ENCODE data around the gene CLBA1.
"Not testable (repeated sequence)": the region's sequence is repeated elsewhere in the genome, so short reads cannot be mapped to it uniquely, and the experiment has no call there.

The CLBA1 gene

DNA sequence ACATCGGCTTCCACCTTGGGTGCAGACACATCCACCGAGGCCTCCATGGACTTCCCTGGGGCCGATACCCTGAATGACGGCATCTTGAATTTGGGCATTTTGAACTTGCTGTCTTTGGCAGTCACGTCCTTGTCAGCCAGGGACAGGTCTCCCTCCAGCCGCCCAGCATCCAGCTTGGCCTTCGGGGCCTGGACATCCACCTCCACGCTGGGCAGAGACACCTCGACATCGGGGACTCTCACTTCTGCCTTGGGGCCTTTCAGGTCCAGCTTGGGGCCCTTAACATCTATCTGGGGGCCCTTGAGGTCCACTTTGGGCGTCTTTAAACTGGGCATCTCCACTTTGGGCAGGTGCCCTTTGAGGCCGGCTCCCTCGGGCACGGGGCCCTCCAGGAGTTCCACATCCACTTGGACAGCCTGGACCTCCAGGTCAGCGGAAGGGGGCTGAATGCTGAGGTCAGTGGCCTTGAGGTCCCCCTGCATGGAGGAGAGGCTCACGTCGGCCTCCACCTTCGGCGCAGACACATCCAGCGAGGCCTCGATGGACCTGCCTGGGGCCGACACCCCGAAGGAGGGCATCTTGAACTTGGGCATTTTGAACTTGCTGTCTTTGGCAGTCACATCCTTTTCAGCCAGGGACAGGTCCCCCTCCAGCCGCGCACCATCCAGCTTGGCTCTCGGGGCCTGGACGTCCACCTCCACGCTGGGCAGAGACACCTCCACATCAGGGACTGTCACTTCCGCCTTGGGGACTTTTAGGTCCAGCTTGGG, 41.0 kb upstream of the CLBA1 start:
- not testable (repeated sequence) for H3K27me3 Mint-ChIP-seq; ATAC-seq; H3K4me3 Mint-ChIP-seq; H3K9me3 Mint-ChIP-seq; H3K27ac Mint-ChIP-seq; H3K4me1 Mint-ChIP-seq; H3K36me3 Mint-ChIP-seq (ENCODE audit: low read depth); DNase-seq

DNA sequence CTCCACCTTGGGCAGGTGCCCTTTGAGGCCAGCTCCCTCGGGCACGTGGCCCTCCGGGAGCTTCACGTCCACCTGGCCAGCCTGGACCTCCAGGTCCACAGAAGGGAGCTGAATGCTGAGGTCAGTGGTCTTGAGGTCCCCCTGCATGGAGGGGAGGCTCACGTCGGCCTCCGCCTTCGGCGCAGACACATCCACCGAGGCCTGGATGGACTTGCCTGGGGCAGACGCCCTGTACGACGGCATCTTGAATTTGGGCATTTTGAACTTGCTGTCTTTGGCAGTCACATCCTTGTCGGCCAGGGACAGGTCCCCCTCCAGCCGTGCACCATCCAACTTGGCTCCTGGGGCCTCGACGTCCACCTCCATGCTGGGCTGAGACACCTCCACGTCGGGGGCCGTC, 40.3 kb upstream of the CLBA1 start:
- H3K9me3 Mint-ChIP-seq; ATAC-seq; DNase-seq; H3K4me3 Mint-ChIP-seq; H3K27ac Mint-ChIP-seq; H3K36me3 Mint-ChIP-seq (ENCODE audit: low read depth); H3K4me1 Mint-ChIP-seq; H3K27me3 Mint-ChIP-seq: not testable (repeated sequence)

GRCh38 chr14:104945986-104946965, 39.3 kb upstream of the CLBA1 start:
- H3K4me3 Mint-ChIP-seq; H3K27ac Mint-ChIP-seq; H3K9me3 Mint-ChIP-seq; DNase-seq; H3K4me1 Mint-ChIP-seq; H3K27me3 Mint-ChIP-seq; H3K36me3 Mint-ChIP-seq (ENCODE audit: low read depth); ATAC-seq: not testable (repeated sequence)

DNA sequence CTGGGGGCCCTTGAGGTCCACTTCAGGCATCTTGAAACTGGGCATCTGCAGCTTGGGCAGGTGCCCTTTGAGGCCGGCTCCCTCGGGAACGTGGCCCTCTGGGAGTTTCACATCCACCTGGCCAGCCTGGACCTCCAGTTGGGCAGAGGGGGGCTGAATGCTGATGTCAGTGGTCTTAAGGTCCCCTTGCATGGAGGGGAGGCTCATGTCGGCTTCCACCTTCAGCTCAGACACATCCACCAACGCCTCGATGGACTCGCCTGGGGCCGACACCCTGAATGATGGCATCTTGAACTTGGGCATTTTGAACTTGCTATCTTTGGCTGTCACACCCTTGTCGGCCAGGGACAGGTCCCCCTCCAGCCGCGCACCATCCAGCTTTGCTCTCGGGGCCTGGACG, 38.4 kb upstream of the CLBA1 start:
- H3K4me3 Mint-ChIP-seq; H3K27me3 Mint-ChIP-seq; H3K9me3 Mint-ChIP-seq; ATAC-seq; H3K4me1 Mint-ChIP-seq; DNase-seq; H3K27ac Mint-ChIP-seq; H3K36me3 Mint-ChIP-seq (ENCODE audit: low read depth): not testable (repeated sequence)

DNA sequence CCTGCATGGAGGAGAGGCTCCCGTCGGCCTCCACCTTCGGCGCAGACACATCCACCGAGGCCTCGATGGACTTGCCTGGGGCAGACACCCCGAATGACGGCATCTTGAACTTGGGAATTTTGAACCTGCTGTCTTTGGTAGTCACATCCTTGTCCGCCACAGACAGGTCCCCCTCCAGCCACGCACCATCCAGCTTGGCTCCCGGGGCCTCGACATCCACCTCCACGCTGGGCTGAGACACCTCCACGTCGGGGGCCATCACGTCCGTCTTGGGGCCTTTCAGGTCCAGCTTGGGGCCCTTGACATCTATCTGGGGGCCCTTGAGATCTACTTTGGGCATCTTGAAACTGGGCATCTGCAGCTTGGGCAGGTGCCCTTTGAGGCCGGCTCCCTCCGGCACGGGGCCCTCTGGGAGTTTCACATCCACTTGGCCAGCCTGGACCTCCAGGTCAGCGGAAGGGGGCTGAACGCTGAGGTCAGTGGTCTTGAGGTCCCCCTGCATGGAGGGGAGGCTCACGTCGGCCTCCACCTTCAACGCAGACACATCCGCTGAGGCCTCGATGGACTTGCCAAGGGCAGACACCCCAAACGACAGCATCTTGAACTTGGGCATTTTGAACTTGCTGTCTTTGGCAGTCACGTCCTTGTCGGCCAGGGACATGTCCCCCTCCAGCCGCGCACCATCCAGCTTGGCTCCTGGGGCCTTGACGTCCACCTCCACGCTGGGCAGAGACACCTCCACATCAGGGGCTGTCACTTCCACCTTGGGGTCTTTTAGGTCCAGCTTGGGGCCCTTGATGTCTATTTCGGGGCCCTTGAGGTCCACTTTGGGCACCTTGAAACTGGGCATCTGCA, 37.5 kb upstream of the CLBA1 start:
- not testable (repeated sequence) for H3K4me1 Mint-ChIP-seq; H3K27ac Mint-ChIP-seq; DNase-seq; ATAC-seq; H3K27me3 Mint-ChIP-seq; H3K9me3 Mint-ChIP-seq; H3K4me3 Mint-ChIP-seq; H3K36me3 Mint-ChIP-seq (ENCODE audit: low read depth)

DNA sequence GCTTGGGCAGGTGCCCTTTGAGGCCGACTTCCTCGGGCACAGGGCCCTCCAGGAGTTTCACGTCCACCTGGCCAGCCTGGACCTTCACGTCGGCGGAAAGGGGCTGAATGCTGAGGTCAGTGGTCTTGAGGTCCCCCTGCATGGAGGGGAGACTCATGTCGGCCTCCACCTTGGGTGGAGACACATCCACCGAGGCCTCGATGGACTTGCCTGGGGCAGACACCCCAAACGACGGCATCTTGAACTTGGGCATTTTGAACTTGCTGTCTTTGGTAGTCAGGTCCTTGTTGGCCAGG, 36.9 kb upstream of the CLBA1 start:
- Mint-ChIP-seq H3K27ac (no peak overlapping the region), H3K4me1 (no peaks in the 10 kb centered on the region), H3K27me3 (no peaks in the 10 kb centered on the region), H3K36me3 (ENCODE audit: low read depth) (no peaks in the 10 kb centered on the region), H3K4me3 (no peak overlapping the region), H3K9me3 (no peaks in the 10 kb centered on the region)
- no peak for ATAC-seq
- DNase-seq, result no peak

DNA sequence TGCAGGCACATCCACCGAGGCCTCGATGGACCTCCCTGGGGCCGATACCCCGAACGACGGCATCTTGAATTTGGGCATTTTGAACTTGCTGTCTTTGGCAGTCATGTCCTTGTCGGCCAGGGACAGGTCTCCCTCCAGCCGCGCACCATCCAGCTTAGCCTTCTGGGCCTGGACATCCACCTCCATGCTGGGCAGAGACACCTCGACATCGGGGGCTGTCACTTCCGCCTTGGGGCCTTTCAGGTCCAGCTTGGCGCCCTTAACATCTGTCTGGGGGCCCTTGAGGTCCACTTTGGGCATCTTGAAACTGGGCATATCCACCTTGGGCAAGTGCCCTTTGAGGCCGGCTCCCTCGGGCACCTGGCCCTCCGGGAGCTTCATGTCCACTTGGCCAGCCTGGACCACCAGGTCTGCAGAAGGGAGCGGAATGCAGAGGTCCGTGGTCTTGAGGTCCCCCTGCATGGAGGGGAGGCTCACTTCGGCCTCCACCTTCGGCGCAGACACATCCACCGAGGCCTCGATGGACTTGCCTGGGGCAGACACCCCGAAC, 36.1 kb upstream of the CLBA1 start:
- not testable (repeated sequence) for ATAC-seq; H3K4me3 Mint-ChIP-seq; H3K4me1 Mint-ChIP-seq; DNase-seq; H3K27me3 Mint-ChIP-seq; H3K36me3 Mint-ChIP-seq (ENCODE audit: low read depth); H3K9me3 Mint-ChIP-seq; H3K27ac Mint-ChIP-seq

DNA sequence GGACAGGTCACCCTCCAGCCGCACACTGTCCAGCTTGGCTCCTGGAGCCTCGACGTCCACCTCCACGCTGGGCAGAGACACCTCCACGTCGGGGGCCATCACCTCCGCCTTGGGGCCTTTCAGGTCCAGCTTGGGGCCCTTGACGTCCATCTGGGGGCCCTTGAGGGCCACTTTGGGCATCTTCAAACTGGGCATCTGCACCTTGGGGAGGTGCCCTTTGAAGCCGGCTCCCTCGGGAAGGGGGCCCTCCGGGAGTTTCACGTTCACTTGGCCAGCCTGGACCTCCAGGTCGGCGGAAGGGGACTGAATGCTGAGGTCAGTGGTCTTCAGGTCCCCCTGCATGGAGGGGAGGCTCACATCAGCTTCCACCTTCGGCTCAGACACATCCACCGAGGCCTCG, 35.6 kb upstream of the CLBA1 start:
- Mint-ChIP-seq H3K4me3 (no peak overlapping the region), H3K27me3 (no peaks in the 10 kb centered on the region), H3K36me3 (ENCODE audit: low read depth) (no peaks in the 10 kb centered on the region), H3K4me1 (no peaks in the 10 kb centered on the region), H3K27ac (no peak overlapping the region), H3K9me3 (no peaks in the 10 kb centered on the region)
- no peak for ATAC-seq
- no peak for DNase-seq

DNA sequence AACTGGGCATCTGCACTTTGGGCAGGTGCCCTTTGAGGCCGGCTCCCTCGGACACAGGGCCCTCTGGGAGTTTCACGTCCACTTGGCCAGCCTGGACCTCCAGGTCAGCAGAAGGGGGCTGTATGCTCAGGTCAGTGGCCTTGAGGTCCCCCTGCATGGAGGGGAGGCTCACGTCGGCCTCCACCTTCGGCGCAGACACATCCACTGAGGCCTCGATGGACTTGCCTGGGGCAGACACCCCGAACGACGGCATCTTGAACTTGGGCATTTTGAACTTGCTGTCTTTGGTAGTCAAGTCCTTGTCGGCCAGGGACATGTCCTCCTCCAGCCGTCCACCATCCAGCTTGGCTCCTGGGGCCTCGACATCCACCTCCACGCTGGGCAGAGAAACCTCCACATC, 34.9 kb upstream of the CLBA1 start:
- DNase-seq; H3K4me1 Mint-ChIP-seq; H3K9me3 Mint-ChIP-seq; H3K36me3 Mint-ChIP-seq (ENCODE audit: low read depth); ATAC-seq; H3K27me3 Mint-ChIP-seq; H3K27ac Mint-ChIP-seq; H3K4me3 Mint-ChIP-seq: not testable (repeated sequence)

- H3K27ac Mint-ChIP-seq; H3K27me3 Mint-ChIP-seq; H3K4me1 Mint-ChIP-seq; H3K4me3 Mint-ChIP-seq; ATAC-seq; DNase-seq; H3K36me3 Mint-ChIP-seq (ENCODE audit: low read depth); H3K9me3 Mint-ChIP-seq: not testable (repeated sequence)
These were observed 33.5 kb upstream of the CLBA1 start for GRCh38 chr14:104951863-104952657.

- Mint-ChIP-seq H3K36me3 (ENCODE audit: low read depth) (no peaks in the 10 kb centered on the region), H3K4me3 (no peak overlapping the region), H3K4me1 (no peaks in the 10 kb centered on the region), H3K9me3 (no peaks in the 10 kb centered on the region), H3K27me3 (peaks cover 9% of the 10 kb centered on the region), H3K27ac (no peak overlapping the region)
- ATAC-seq (no peak), DNase-seq (no peak)
These were observed 32.5 kb upstream of the CLBA1 start for GRCh38 chr14:104953097-104953496.

DNA sequence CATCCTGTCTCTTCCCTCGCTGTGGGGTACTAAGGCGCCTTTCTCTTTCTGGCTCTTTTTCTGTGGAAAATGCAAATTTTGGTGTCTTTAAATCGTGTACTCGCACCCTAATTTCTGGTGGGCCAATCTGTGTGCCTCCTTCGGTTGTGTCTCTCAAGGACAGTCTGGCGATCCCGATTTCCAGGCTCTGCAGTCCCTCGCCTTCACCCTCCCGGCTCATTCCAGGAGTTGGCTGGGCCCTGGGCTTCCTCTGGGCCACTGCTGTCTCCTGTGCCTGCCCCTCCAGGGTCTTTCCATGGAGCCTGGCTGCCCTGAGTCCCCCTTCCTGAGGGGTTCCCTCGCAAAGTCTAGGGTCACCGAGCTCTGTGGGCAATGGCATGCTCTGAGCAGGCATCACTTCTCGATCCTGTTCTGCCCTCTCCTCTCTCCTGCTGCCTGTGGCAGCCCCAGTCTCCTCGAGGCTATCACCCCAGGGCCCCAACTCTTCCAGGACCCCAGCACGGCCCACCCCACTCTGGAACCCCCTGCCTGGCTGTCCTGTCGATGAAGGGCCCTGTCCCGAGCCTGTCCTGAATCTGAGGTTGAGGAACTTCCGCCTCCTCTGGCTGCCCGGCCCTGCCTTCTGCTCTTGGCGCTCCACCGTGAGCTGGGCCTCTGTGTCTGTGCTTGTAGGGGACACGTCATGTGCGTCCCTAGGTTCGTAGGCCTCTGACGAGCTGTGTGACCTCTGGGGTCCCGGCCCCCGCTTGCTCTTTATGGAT, 31.5 kb upstream of the CLBA1 start:
- Mint-ChIP-seq H3K9me3 (no peaks in the 10 kb centered on the region), H3K4me1 (no peaks in the 10 kb centered on the region), H3K4me3 (no peak overlapping the region), H3K36me3 (ENCODE audit: low read depth) (no peaks in the 10 kb centered on the region), H3K27ac (no peak overlapping the region), H3K27me3 (peaks cover 9% of the 10 kb centered on the region)
- DNase-seq (no peak), ATAC-seq (no peak)

- H3K36me3 Mint-ChIP-seq (ENCODE audit: low read depth), result no peaks in the 10 kb centered on the region
- H3K27ac Mint-ChIP-seq, result no peak overlapping the region
- H3K9me3 Mint-ChIP-seq, result no peaks in the 10 kb centered on the region
- DNase-seq, result no peak
- no peaks in the 10 kb centered on the region for H3K4me1 Mint-ChIP-seq
- no peak overlapping the region for H3K4me3 Mint-ChIP-seq
- peaks cover 9% of the 10 kb centered on the region for H3K27me3 Mint-ChIP-seq
- ATAC-seq, result no peak
These were observed 30.7 kb upstream of the CLBA1 start for GRCh38 chr14:104954746-104955395.

Data from activated naive CD8-positive, alpha-beta T cell treated with anti-CD3 and anti-CD28 coated beads, Interleukin-2, amount 50 U/mL, for 24 hours (primary cell).